Endothelial cell of umbilical vein (primary cell): ENCODE results near the gene MFAP4. TPM values are rescaled to one million over a fixed set of nuclear protein-coding genes. Genes with fewer than 3 reads are reported as not detected.
A peak's percentile ranks its signal among the peaks of the same experiment; 100 is the strongest.

Source experiments
- BruUV-seq: library from RNA; stranded (reverse); fragments of 400-500 nt; replicated peaks from 2 replicates; lab custom pipeline; 2021; lab: Mats Ljungman, UMichigan
- CTCF ChIA-PET: fragments of 300-600, 350-600 bp; sonication (Branson Sonifier 250); formaldehyde crosslinking; loops from one replicate; lab custom pipeline; 2021; ENCODE audit warnings: antibody characterized with exemption, inconsistent platforms; lab: Charles Lee
- POLR2A ChIA-PET: fragments of 300-600, 350-600 bp; sonication (Branson Sonifier 250); formaldehyde crosslinking; loops from one replicate; lab custom pipeline; 2021; ENCODE audit warnings: antibody characterized with exemption, inconsistent platforms; lab: Charles Lee
- DNase-seq: peaks from one replicate; pipeline ENCODE4 v3.0.0-alpha.2; 2011; ENCODE audit warnings: low read depth, low spot score
- FAIRE-seq: peaks from 2 replicates; lab custom pipeline; 2011; peaks lifted over from hg19 to GRCh38; lab: Jason Lieb, UNC
- H2AFZ ChIP-seq: 2 replicates; pipeline ENCODE4 v1.6.0; 2012; ENCODE audit warnings: low read depth, low read length, control low read depth, inconsistent platforms
- H3K27ac ChIP-seq: 2 replicates; pipeline ENCODE4 v1.5.1; 2011; ENCODE audit warnings: low read depth, mild to moderate bottlenecking, control low read depth, low read length, moderate library complexity; ENCODE audit not compliant: insufficient read depth
- H3K27me3 ChIP-seq, 2 experiments: 2 replicates each; pipeline versions ENCODE4 v1.6.0 to v1.6.1; 2011; ENCODE audit warnings: low read length in 2 of 2, mixed read lengths in 1 of 2; ENCODE audit not compliant: control insufficient read depth in 2 of 2, insufficient read depth in 2 of 2
- H3K36me3 ChIP-seq, 2 experiments: 2 replicates in 1 of 2; 3 replicates in 1 of 2; pipeline ENCODE4 v1.5.1; 2011; ENCODE audit warnings: low read length in 2 of 2, mild to moderate bottlenecking in 1 of 2, moderate library complexity in 1 of 2; ENCODE audit not compliant: control insufficient read depth in 2 of 2, insufficient read depth in 2 of 2; ENCODE audit errors: extremely low read depth in 1 of 2
- H3K4me1 ChIP-seq: 3 replicates; pipeline ENCODE4 v1.5.1; 2011; ENCODE audit warnings: mild to moderate bottlenecking, low read length; ENCODE audit not compliant: control insufficient read depth, insufficient read depth; ENCODE audit errors: extremely low read depth
- H3K4me2 ChIP-seq: 2 replicates; pipeline ENCODE4 v1.6.1; 2011; ENCODE audit warnings: low read length, control low read depth, mixed read lengths; ENCODE audit not compliant: insufficient read depth
- H3K4me3 ChIP-seq, 3 experiments: fragments of 200-600 bp in 1 of 3; sonication (generic), shearing (Covaris generic) in 1 of 3; replicated peaks in 1 of 3; 2 replicates each; pipeline ENCODE4 v1.5.1; 2011 to 2016; ENCODE audit warnings: control low read depth in 3 of 3, low read length in 3 of 3, mild to moderate bottlenecking in 2 of 3, inconsistent platforms in 1 of 3, low read depth in 1 of 3, moderate library complexity in 1 of 3; ENCODE audit not compliant: insufficient read depth in 1 of 3
- H3K79me2 ChIP-seq: 2 replicates; pipeline ENCODE4 v1.6.0; 2012; ENCODE audit warnings: low read length, inconsistent platforms; ENCODE audit not compliant: control insufficient read depth, insufficient read depth
- H3K9ac ChIP-seq: replicated peaks from 2 replicates; pipeline ENCODE3; 2011; ENCODE audit warnings: low read length, control low read depth; ENCODE audit not compliant: insufficient read depth; ENCODE audit errors: extremely low read depth
- H3K9me1 ChIP-seq: replicated peaks from 3 replicates; pipeline ENCODE4 v1.6.0; 2011; ENCODE audit warnings: mild to moderate bottlenecking, low read length; ENCODE audit not compliant: control insufficient read depth, insufficient read depth; ENCODE audit errors: extremely low read depth
- H3K9me3 ChIP-seq: replicated peaks from 2 replicates; pipeline ENCODE4 v1.5.1; 2012; ENCODE audit warnings: low read length, inconsistent platforms; ENCODE audit not compliant: control insufficient read depth, insufficient read depth
- H4K20me1 ChIP-seq: replicated peaks from 2 replicates; pipeline ENCODE3; 2011; ENCODE audit warnings: mild to moderate bottlenecking, low read length; ENCODE audit not compliant: control insufficient read depth, insufficient read depth; ENCODE audit errors: extremely low read depth
- EZH2 ChIP-seq: IDR thresholded peaks from 2 replicates; pipeline ENCODE4 v1.6.1; 2012; ENCODE audit warnings: borderline replicate concordance, low read depth, mild to moderate bottlenecking, moderate library complexity, low read length, inconsistent platforms; ENCODE audit not compliant: severe bottlenecking
- FOS ChIP-seq: IDR thresholded peaks from 2 replicates; pipeline ENCODE4 v1.6.1; 2011; ENCODE audit warnings: mild to moderate bottlenecking, low read length, moderate library complexity, borderline replicate concordance; ENCODE audit not compliant: insufficient read depth
- GATA2 ChIP-seq: IDR thresholded peaks from 2 replicates; pipeline ENCODE4 v1.7.0; 2011; ENCODE audit warnings: low read depth, mild to moderate bottlenecking, moderate library complexity, mixed read lengths, low read length; ENCODE audit not compliant: insufficient read length, insufficient read depth
- JUN ChIP-seq: IDR thresholded peaks from 2 replicates; pipeline ENCODE4 v1.6.1; 2011; ENCODE audit warnings: borderline replicate concordance, low read depth; ENCODE audit not compliant: insufficient read length, insufficient read depth
- MYC ChIP-seq: IDR thresholded peaks from one replicate; pipeline ENCODE4 v1.6.1; 2011; ENCODE audit warnings: mild to moderate bottlenecking, low read depth, low read length
- POLR2A ChIP-seq: IDR thresholded peaks from 2 replicates; pipeline ENCODE4 v1.6.1; 2012; ENCODE audit warnings: low read depth, mild to moderate bottlenecking, control low read depth, low read length
- POLR2AphosphoS5 ChIP-seq: IDR thresholded peaks from 2 replicates; pipeline ENCODE4 v1.6.1; 2012; ENCODE audit warnings: low read depth, mild to moderate bottlenecking, control low read depth, low read length, moderate library complexity; ENCODE audit not compliant: insufficient read depth
- dilution Hi-C: fragments of 300-500 bp; cut with MboI; formaldehyde crosslinking; loops from one replicate; pipeline ENCODE4 v1.15.0; 2019; ENCODE audit warnings: low sequenced_read_pairs; ENCODE audit not compliant: extremely low pct_ligation_motif_present
- intact Hi-C: fragments of 100-400 bp; cut with micrococcal nuclease; formaldehyde crosslinking; loops from one replicate; pipeline ENCODE4 v1.10.0; 2022
- polyA plus RNA-seq, 4 experiments: library from polyadenylated mRNA; depleted of rRNA in 3 of 4; stranded (reverse) in 3 of 4; unstranded in 1 of 4; fragments of >200 nt; gene quantifications; 2 replicates each; pipeline versions ENCODE4 v1.2.1 to v1.2.3, GENCODE V29; 2011 to 2012; ENCODE audit warnings: missing spikeins in 1 of 4
- total RNA-seq: library from RNA; stranded (reverse); gene quantifications from 2 replicates; pipeline ENCODE4 v1.2.3, GENCODE V29; 2021
- TF ChIP-seq, protein P1 (sequence below), 2 donors: IDR thresholded peaks; 1 replicate in 1 of 2; 2 replicates in 1 of 2; pipeline ENCODE4 v1.5.1; 2011; ENCODE audit warnings: low read length in 2 of 2, mild to moderate bottlenecking in 2 of 2, moderate library complexity in 2 of 2, control low read depth in 1 of 2, inconsistent platforms in 1 of 2, low read depth in 1 of 2; ENCODE audit not compliant: insufficient read depth in 1 of 2; ENCODE audit errors: extremely low read depth in 1 of 2
- TF ChIP-seq, protein P2 (sequence below): IDR thresholded peaks from 2 replicates; pipeline ENCODE4 v1.6.1; 2011; ENCODE audit not compliant: insufficient read depth, insufficient read length

Gene MFAP4
- total and polyA plus RNA-seq, 2 donors (not counting 3 experiments of a cell fraction or from before 2014, with no cell fraction given) = not detected

DNA sequence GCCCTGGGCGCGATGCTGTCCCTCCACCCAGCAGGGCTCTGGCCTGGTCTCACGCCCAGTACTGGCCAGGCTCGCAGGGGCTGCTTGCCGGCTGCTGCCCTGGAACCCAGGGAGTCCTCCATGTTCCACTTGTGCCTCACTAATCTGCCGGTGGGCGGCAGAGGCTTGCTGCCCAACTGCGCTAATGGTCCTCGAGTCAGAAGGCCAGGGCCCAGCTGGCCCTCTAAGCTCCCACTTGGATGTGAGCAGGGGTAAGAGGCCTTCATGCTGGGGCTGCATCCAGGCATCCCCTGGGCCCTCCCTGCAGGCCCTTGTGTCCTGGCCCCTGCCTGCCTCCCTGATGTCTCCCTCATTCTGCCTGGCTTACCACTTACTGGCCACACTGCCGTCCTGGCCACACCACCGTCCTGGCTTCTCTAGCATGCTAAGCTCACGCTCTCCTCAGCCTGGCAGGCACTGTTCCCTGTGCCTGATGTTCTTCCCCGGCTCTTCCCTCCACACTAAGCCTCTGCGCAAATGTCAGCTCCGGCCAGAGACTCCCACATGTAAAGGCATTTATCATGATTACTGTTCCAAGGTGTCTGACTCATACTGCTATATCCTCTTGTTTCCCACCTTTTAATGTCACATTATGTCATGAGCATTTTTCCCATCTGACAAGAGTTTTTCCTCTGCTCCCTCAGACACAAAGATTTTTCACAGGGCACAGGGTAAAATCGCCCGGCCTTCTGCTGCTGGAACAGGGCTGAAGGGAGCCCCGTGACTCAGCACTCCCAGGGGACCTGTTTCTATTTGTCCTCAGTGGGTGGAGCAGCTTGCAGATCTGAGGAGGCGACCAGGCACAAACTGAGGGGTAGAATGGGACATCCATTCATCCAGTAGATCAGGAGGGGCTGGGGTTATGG, 40.4 kb downstream of the MFAP4 start:
- Histone ChIP-seq H2AFZ (no peak overlapping the region), H3K4me1 (peaks cover 8% of the 10 kb centered on the region), H3K27me3 (no peaks in the 10 kb centered on the region), H3K9me1 (no peaks in the 10 kb centered on the region), H3K79me2 (no peaks in the 10 kb centered on the region), H3K9me3 (no peaks in the 10 kb centered on the region), H3K4me3 (no peak overlapping the region), H3K4me2 (no peak overlapping the region), H3K9ac (no peak overlapping the region), H3K36me3 (no peaks in the 10 kb centered on the region), H3K27ac (no peak overlapping the region), H4K20me1 (no peaks in the 10 kb centered on the region)
- dilution Hi-C loops = no loop called here
- ChIA-PET POLR2A (interaction anchor here (0.6 kb wide), 2 partner anchors 20 to 83 kb away, joined by 3 to 12 read pairs; no protein-coding TSS in a partner anchor), CTCF (interaction anchor here (0.7 to 2.3 kb wide), 3 partner anchors 9 to 416 kb away, joined by 3 to 13 read pairs (median 4); no protein-coding TSS in a partner anchor)
- intact Hi-C loops = loop anchor here (5.0 kb wide), 1 partner anchor 34 kb away; no protein-coding TSS in a partner anchor
- peak; percentile 33 for DNase-seq
- TF ChIP-seq, protein P1, sequence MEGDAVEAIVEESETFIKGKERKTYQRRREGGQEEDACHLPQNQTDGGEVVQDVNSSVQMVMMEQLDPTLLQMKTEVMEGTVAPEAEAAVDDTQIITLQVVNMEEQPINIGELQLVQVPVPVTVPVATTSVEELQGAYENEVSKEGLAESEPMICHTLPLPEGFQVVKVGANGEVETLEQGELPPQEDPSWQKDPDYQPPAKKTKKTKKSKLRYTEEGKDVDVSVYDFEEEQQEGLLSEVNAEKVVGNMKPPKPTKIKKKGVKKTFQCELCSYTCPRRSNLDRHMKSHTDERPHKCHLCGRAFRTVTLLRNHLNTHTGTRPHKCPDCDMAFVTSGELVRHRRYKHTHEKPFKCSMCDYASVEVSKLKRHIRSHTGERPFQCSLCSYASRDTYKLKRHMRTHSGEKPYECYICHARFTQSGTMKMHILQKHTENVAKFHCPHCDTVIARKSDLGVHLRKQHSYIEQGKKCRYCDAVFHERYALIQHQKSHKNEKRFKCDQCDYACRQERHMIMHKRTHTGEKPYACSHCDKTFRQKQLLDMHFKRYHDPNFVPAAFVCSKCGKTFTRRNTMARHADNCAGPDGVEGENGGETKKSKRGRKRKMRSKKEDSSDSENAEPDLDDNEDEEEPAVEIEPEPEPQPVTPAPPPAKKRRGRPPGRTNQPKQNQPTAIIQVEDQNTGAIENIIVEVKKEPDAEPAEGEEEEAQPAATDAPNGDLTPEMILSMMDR (IDR thresholded peaks at IDR 0.05; ENCODE audit: extremely low read depth in 1 of 2, insufficient read depth in 1 of 2, low read depth in 1 of 2, low read length in 2 of 2) = no peak
- TF ChIP-seq POLR2A = no peak
- TF ChIP-seq EZH2 = no peak
- no peak for TF ChIP-seq JUN
- TF ChIP-seq, protein P2, sequence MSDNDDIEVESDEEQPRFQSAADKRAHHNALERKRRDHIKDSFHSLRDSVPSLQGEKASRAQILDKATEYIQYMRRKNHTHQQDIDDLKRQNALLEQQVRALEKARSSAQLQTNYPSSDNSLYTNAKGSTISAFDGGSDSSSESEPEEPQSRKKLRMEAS = no peak
- TF ChIP-seq POLR2AphosphoS5 = no peak
- TF ChIP-seq FOS = no peak
- TF ChIP-seq GATA2 = no peak
- no peak for TF ChIP-seq MYC
- peak; percentile 66 for FAIRE-seq
- no TSS peak for BruUV-seq
